Stimulated activated CD8-positive, alpha-beta memory T cell treated with anti-CD3 and anti-CD28 coated beads, Interleukin-15, amount 100 ng/mL, for 1 hour (primary cell): ENCODE results near the gene CASKIN1.

Experiments
- DNase-seq: peaks from one replicate; pipeline ENCODE4 v3.0.0-alpha.2; 2020; ENCODE audit warnings: low read depth

Gene CASKIN1

DNA sequence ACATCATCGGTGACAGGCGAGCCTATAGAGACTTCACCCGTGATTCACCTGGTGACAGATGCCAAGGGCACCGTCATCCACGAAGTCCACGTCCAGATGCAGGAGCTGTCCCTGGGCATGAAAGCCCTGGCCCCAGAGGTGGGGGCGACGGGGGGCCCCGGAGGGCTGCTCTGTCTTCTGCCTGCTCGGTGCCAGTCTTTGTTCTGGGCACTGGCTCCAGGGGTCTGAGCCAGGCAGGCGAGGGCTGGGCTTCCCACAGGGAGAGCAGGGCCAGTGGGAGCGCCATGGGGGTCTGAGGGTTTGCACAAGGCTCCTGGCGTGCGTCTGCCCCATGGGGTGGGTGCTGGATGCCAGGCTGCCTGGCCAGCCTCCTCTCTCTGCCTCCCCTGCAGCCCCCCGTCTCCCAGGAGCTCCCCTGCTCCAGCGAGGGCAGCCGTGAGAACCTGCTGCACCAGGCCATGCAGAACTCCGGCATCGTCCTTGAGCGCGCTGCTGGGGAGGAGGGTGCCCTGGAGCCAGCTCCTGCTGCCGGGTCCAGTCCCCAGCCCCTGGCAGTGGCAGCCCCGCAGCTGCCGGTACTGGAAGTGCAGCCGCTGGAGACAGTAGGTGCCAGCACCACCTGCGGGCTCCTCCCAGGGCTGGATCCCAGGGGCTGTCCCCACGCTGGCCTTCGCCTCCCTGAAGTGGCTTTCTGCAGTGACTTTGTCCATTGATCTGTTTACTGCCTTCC, 36.8 kb upstream of the CASKIN1 start:
- DNase-seq = no peak

DNA sequence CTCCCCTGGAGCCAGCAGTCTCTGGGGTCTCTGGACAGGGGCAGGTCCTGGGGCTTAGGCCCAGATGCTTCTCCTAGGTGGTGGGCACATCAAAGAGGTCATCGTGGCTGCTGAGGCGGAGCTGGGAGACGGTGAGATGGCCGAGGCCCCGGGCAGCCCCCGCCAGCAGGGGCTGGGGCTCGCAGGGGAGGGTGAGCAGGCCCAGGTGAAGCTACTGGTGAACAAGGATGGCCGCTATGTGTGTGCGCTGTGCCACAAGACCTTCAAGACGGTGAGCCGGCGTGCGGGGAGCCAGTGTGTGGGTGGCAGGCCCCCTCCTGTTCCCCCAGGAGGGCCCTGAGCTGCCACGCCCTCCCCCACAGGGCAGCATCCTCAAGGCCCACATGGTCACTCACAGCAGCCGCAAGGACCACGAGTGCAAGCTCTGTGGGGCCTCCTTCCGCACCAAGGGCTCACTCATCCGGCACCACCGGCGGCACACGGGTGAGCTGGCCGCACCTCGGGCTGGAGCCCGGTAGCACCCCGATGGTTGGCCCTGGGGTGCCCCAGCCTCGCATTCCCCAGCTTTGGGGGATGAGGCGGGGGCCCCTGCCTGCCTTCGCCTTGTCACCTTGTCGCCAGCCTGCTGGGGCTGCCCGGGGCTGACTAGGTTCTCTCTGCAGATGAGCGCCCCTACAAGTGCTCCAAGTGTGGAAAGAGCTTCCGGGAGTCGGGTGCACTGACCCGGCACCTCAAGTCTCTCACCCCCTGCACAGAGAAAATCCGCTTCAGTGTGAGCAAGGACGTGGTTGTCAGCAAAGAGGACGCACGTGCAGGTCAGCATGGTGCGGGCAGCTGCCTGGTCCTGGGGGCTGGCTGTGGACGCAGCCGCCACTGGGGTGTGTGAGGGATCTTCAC, 35.9 kb upstream of the CASKIN1 start:
- no peak for DNase-seq

DNA sequence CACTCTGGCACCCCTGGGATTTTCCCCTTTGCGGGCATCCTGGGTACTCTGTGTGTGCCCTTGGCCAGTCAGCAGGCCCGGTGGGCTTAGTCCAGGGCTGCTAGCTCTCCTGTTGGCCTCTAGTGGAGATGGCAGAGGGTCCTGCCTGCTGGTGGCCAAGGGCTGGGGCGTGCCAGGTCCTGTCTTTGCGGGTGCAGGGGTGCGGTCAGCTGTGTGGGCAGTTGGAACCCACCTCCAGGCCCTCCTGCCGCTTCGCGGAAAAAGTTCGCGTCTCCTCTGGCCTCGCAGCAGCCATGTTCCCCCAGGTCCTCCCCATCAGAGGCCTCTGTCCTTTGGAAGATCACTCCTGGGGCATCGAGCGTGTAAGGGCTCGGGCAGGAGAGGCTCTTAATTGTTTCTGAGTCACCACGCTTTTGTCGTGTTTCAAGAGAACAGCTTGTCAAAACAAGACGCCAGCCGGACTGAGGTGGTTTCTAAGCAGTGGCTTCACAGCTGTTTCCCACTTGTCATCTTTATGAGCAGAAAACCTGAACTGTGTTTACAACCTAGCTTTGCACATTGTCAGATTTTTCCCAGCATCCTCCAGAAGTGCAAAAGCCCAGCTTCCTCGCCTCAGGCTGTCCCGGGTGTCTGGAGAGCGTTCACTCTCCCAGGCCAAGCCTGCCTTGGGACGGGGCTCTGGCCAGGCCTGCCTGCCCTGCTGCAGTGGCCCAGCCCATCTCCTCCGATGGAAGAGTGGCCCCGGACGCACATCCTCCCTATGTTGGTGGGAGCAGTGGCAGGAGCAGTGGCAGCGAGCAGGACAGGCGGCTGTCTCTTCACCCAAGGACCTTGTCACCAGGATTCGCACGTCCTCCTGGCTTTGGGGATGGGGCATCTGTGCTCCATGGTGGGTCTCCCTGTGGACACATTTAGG, 34.9 kb upstream of the CASKIN1 start:
- DNase-seq = no peak

- DNase-seq = no peak
These were observed 34.0 kb upstream of the CASKIN1 start for GRCh38 chr16:2230376-2230775.

GRCh38 chr16:2229632-2230250, 33.3 kb upstream of the CASKIN1 start:
- DNase-seq = no peak

DNA sequence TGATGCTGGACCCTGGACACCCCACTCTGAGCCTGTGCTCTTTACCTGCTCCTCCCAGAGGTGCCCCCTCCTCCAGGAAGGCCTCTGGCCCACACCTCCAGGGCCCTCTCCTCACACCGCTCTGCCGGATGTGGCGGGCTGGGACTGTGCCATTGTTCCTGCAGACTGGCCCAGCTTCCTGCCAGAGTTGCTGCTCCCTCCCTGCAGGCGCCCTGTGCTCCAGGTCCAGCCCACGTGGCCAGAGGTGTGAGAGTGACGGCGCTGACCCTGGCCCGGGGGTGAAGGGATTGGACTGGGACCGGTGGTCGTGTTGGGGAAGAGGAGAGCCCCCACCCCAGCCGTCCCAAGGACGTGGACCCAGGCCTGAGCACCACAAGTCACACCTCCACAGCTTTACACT, 32.7 kb upstream of the CASKIN1 start:
- DNase-seq = no peak

GRCh38 chr16:2228161-2228824, 31.9 kb upstream of the CASKIN1 start:
- DNase-seq = no peak

GRCh38 chr16:2226918-2227317, 30.5 kb upstream of the CASKIN1 start:
- DNase-seq = no peak

- no peak for DNase-seq
These were observed 29.9 kb upstream of the CASKIN1 start for GRCh38 chr16:2226245-2226793.

- DNase-seq = no peak
These were observed 27.6 kb upstream of the CASKIN1 start for GRCh38 chr16:2223942-2224486.

DNA sequence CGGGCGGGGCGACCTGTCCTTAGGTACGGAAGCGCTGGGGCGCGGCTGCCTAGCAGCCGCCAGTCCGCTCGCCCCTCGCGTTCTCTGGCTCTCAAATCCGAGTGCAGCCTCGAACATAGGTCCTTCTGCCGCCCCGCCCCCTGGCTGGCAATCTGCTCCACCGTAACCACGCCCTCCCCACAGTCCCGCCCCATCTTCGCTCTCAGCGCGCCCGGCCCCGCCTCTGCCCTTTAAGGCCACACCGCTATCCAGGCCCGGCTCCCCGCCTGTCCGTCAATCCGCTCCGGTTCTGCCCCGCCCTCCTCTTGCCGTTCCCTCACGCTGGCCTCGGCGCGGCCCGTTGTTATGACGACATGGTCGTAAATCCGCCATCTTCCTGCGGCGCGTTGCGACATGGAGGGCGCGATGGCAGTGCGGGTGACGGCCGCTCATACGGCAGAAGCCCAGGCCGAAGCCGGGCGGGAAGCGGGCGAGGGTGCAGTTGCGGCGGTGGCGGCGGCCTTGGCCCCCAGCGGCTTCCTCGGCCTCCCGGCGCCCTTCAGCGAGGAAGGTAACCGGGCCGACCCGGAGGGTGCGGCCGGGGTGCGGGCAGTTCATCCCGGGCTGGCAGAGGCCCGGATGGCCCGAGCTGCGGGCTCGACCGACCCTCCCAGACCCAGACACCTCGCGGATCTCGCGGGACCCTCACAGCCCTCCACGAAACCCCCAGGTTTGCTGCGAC, 27.0 kb upstream of the CASKIN1 start, which contains the start of gene E4F1:
Gene E4F1 (plus strand): TSS at position 371 of the 721 bp plus-strand sequence. CDS start 23 bp downstream, at position 394.
- DNase-seq = peak; percentile 98

GRCh38 chr16:2216330-2216729, 19.9 kb upstream of the CASKIN1 start:
- no peak for DNase-seq

GRCh38 chr16:2214719-2214968, 18.2 kb upstream of the CASKIN1 start, which contains the start of gene PGP:
PGP (minus strand) TSS chr16:2214840; CDS start chr16:2214777, 63 bp downstream.
- DNase-seq = no peak

DNA sequence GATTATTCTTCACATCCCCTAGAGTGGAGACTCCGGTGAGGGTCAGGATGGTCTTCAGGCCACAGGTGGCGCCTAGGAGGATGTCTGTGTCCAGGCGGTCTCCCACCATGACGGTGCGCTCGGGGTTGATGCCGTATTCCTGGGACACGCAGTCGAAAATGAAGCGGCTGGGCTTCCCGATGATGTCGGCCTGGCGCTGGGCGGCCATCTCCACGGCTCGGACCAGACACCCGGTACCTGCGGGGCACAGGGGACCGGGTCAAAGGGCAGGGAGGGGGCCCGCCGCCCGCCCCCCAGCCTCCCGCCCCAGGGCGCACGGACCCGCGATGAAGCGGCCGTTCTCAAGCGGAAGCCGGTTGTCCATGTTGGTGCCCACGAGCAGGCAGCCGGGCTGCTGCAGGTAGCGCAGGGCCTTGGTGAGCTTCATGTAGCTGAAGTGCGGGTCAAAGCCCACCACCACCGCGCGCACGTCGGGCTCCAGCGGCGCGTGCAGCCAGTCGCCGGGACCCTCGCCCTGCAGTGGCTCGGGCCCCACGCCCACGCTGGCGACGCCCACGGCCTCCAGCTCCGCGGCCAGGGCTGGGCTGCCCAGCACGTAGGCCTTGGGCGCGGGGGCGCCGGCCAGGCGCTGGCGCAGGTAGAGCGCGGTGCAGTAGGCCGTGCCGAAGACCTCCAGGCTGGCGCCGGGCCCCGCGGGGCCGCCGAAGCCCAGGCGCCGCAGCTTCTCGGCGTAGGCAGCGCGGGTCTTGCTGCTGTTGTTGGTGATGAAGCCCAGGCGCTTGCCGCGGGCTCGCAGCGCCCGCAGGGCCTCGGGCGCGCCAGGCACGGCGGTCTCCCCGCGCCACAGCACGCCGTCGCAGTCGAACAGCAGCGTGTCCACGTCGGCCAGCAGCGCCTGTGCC, 17.7 kb upstream of the CASKIN1 start:
- DNase-seq = no peak

GRCh38 chr16:2212362-2213324, 16.2 kb upstream of the CASKIN1 start:
- DNase-seq = no peak

GRCh38 chr16:2211923-2212347, 15.5 kb upstream of the CASKIN1 start:
- DNase-seq = no peak
